HEK293 (cell line): ENCODE data around the gene GGPS1.

Experiments
- EGR2 ChIP-seq: fragments of 450-650 bp; formaldehyde crosslinking; IDR thresholded peaks from 2 replicates; pipeline ENCODE4 v1.5.1; 2016; ENCODE audit warnings: low read depth, missing biosample characterization, missing genetic modification characterization
- MZF1 ChIP-seq: fragments of 450-650 bp; formaldehyde crosslinking; IDR thresholded peaks from 2 replicates; pipeline ENCODE4 v1.5.1; 2017; ENCODE audit warnings: missing biosample characterization, missing genetic modification characterization, borderline replicate concordance
- OVOL3 ChIP-seq: fragments of 450-650 bp; formaldehyde crosslinking; IDR thresholded peaks from 2 replicates; pipeline ENCODE4 v1.5.1; 2016; ENCODE audit warnings: missing biosample characterization, missing genetic modification characterization
- PATZ1 ChIP-seq: fragments of 450-650 bp; formaldehyde crosslinking; IDR thresholded peaks from 2 replicates; pipeline ENCODE4 v1.5.1; 2016; ENCODE audit warnings: missing biosample characterization, missing genetic modification characterization
- PRDM10 ChIP-seq: fragments of 450-650 bp; formaldehyde crosslinking; IDR thresholded peaks from 2 replicates; pipeline ENCODE4 v1.5.1; 2016; ENCODE audit warnings: missing biosample characterization, missing genetic modification characterization
- ZBTB49 ChIP-seq: fragments of 450-650 bp; formaldehyde crosslinking; IDR thresholded peaks from 2 replicates; pipeline ENCODE4 v1.5.1; 2016; ENCODE audit warnings: missing biosample characterization, missing genetic modification characterization, low read depth
- ZBTB6 ChIP-seq: fragments of 450-650 bp; formaldehyde crosslinking; IDR thresholded peaks from 2 replicates; pipeline ENCODE4 v1.5.1; 2017; ENCODE audit warnings: missing biosample characterization, missing genetic modification characterization
- ZNF148 ChIP-seq: fragments of 450-650 bp; formaldehyde crosslinking; IDR thresholded peaks from 2 replicates; pipeline ENCODE4 v1.5.0; 2017; ENCODE audit warnings: missing biosample characterization, missing genetic modification characterization, borderline replicate concordance
- ZNF24 ChIP-seq: fragments of 450-650 bp; formaldehyde crosslinking; IDR thresholded peaks from 2 replicates; pipeline ENCODE4 v1.5.1; 2016; ENCODE audit warnings: missing biosample characterization, missing genetic modification characterization
- ZNF350 ChIP-seq: fragments of 450-650 bp; formaldehyde crosslinking; IDR thresholded peaks from 2 replicates; pipeline ENCODE4 v1.5.0; 2017; ENCODE audit warnings: missing biosample characterization, mild to moderate bottlenecking, missing genetic modification characterization
- ZNF501 ChIP-seq: fragments of 450-650 bp; formaldehyde crosslinking; IDR thresholded peaks from 2 replicates; pipeline ENCODE4 v1.5.1; 2016; ENCODE audit warnings: missing biosample characterization, missing genetic modification characterization
- ZNF639 ChIP-seq: fragments of 450-650 bp; formaldehyde crosslinking; IDR thresholded peaks from 2 replicates; pipeline ENCODE4 v1.5.1; 2016; ENCODE audit warnings: missing biosample characterization, missing genetic modification characterization
- ZSCAN30 ChIP-seq: fragments of 450-650 bp; IDR thresholded peaks from 2 replicates; pipeline ENCODE4 v1.5.1; 2018; ENCODE audit warnings: missing biosample characterization, mild to moderate bottlenecking, missing genetic modification characterization, moderate library complexity
- ZSCAN4 ChIP-seq: fragments of 450-650 bp; formaldehyde crosslinking; IDR thresholded peaks from 2 replicates; pipeline ENCODE4 v1.5.1; 2017; ENCODE audit warnings: missing biosample characterization, missing genetic modification characterization

GGPS1 gene

GRCh38 chr1:235327559-235328270 is 655 bp upstream of the GGPS1 start, which contains the start of gene ARID4B (continued):
- TF ChIP-seq ZNF501 (tag by site-specific recombination), result peak; percentile 96
- TF ChIP-seq PRDM10 (tag by site-specific recombination), result peak; percentile 5; the same call in 1 of the 2 replicates
- no peak for TF ChIP-seq ZNF148 (tag by site-specific recombination)
- TF ChIP-seq ZBTB6, result peak; percentile 95
- TF ChIP-seq PATZ1 (tag by site-specific recombination), result peak; percentile 99
- no peak for TF ChIP-seq EGR2 (tag by site-specific recombination)
- TF ChIP-seq ZNF350 (tag by site-specific recombination), result no peak
- no peak for TF ChIP-seq OVOL3 (tag by site-specific recombination)
- peak; percentile 87; the same call in 1 of the 2 replicates for TF ChIP-seq ZNF24 (tag by site-specific recombination)
- peak; percentile 43 for TF ChIP-seq ZNF639 (tag by site-specific recombination)
- no peak for TF ChIP-seq ZBTB49 (tag by site-specific recombination)
- TF ChIP-seq MZF1 (tag by site-specific recombination), result peak; percentile 79
- peak; percentile 87 for TF ChIP-seq ZSCAN30 (tag by site-specific recombination)
- 0 out of 2 replicates have a peak, but pooled peaks have one; percentile 16 for TF ChIP-seq ZSCAN4
